ENCODE results near the gene PLCL2. TPM values are rescaled to one million over a fixed set of nuclear protein-coding genes. Genes with fewer than 3 reads are reported as not detected.

The PLCL2 gene
- total RNA-seq, 1 experiment from 2014 or later, result 32.1 TPM

DNA sequence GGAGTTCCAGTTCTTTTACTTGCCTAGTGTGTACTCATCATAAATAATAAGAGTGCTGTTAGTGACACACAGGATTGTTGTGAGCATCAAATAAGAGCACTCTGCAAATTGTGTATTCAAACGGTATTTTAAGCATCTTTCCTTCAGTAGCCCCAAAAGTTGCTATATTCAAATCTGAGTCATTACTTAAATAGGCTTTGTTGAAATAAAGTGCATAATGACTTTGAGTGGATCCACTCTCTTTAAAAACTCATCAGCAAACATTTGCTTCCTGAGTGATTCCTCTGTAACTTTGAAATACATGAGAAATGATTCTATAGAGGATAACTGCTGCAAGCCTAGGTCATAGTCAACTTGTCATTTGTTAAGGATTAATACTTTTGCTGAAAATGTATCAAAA is 29.3 kb upstream of the PLCL2 start:
- Mint-ChIP-seq H3K9me3 (no peaks in the 10 kb centered on the region), H3K4me3 (no peak overlapping the region), H3K27ac (no peak overlapping the region), H3K4me1 (no peaks in the 10 kb centered on the region), H3K27me3 (ENCODE audit: low read depth) (no peaks in the 10 kb centered on the region), H3K36me3 (ENCODE audit: insufficient read depth in 1 of 3, low read depth in 3 of 3) (no peaks in the 10 kb centered on the region)
- Histone ChIP-seq H2AK5ac (ENCODE audit: insufficient read length, low read length) (no peak overlapping the region), H3T11ph (ENCODE audit: low read length) (no peak overlapping the region), H4K20me1 (ENCODE audit: control insufficient read depth, insufficient read depth, insufficient read length) (no peaks in the 10 kb centered on the region), H3K23me2 (ENCODE audit: insufficient read length, low read depth, low read length, poor library complexity, severe bottlenecking) (no peaks in the 10 kb centered on the region), H2BK20ac (ENCODE audit: low read depth, low read length, poor library complexity, severe bottlenecking) (no peak overlapping the region), H2BK15ac (ENCODE audit: low read depth, low read length) (no peak overlapping the region), H4K8ac (replicated peaks; ENCODE audit: insufficient read length, low read depth, low read length) (no peak overlapping the region), H3K18ac (ENCODE audit: insufficient read length, low read depth, low read length) (no peak overlapping the region), H3K27ac (ENCODE audit: insufficient read length, low read depth, low read length) (no peak overlapping the region), H2BK5ac (ENCODE audit: insufficient read length, low read length) (no peak overlapping the region), H4K5ac (ENCODE audit: insufficient read length, low read depth, low read length) (no peak overlapping the region), H3K4me2 (ENCODE audit: insufficient read depth, insufficient read length, low read length) (no peak overlapping the region), H3K9me3 (ENCODE audit: control insufficient read depth, low read depth, low read length) (no peaks in the 10 kb centered on the region), H3K79me1 (ENCODE audit: insufficient read depth, low read depth, low read length, poor library complexity, severe bottlenecking) (no peaks in the 10 kb centered on the region), H3K23ac (ENCODE audit: insufficient read length, low read depth, low read length) (no peak overlapping the region), H2BK120ac (ENCODE audit: low read depth, low read length, poor library complexity, severe bottlenecking) (no peak overlapping the region), H2AFZ (ENCODE audit: low read length) (no peak overlapping the region), H4K91ac (ENCODE audit: insufficient read length, low read depth, low read length) (no peak overlapping the region), H3K4me1 (ENCODE audit: insufficient read depth, low read length) (no peaks in the 10 kb centered on the region), H3K56ac (ENCODE audit: insufficient read length, low read depth, low read length) (no peak overlapping the region), H3K9ac (ENCODE audit: extremely low read depth, insufficient read length, low read length) (no peak overlapping the region), H3K27me3 (ENCODE audit: insufficient read depth, low read length) (no peaks in the 10 kb centered on the region), H3K14ac (ENCODE audit: insufficient read depth, low read length) (no peak overlapping the region), H3K79me2 (ENCODE audit: insufficient read depth, low read length) (no peaks in the 10 kb centered on the region), H3K4ac (ENCODE audit: low read depth, low read length) (no peak overlapping the region), H2BK12ac (ENCODE audit: insufficient read length, low read depth, low read length) (no peak overlapping the region)
- no peak for DNase-seq
- WGBS (ENCODE audit: extremely low coverage, insufficient read length, low lambda C conversion rate), result no CpG with 5 or more reads among the region's 1 CpG
- TF ChIP-seq, protein P1, sequence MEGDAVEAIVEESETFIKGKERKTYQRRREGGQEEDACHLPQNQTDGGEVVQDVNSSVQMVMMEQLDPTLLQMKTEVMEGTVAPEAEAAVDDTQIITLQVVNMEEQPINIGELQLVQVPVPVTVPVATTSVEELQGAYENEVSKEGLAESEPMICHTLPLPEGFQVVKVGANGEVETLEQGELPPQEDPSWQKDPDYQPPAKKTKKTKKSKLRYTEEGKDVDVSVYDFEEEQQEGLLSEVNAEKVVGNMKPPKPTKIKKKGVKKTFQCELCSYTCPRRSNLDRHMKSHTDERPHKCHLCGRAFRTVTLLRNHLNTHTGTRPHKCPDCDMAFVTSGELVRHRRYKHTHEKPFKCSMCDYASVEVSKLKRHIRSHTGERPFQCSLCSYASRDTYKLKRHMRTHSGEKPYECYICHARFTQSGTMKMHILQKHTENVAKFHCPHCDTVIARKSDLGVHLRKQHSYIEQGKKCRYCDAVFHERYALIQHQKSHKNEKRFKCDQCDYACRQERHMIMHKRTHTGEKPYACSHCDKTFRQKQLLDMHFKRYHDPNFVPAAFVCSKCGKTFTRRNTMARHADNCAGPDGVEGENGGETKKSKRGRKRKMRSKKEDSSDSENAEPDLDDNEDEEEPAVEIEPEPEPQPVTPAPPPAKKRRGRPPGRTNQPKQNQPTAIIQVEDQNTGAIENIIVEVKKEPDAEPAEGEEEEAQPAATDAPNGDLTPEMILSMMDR (conservative IDR thresholded peaks at IDR 0.05), result no peak
